ENCODE measurements around the gene ENGASE.

Gene ENGASE

GRCh38 chr17:79106958-79107357 lies 32.3 kb downstream of the ENGASE start:
- H3K4me2 ChIP-seq (ENCODE audit: low read length) = no peak overlapping the region
- no peak for TF ChIP-seq CTCF (IDR thresholded peaks at IDR 0.05)
- H3K36me3 ChIP-seq (ENCODE audit: control insufficient read depth, insufficient read depth, low read length) = no peaks in the 10 kb centered on the region
- no peak overlapping the region for H3K9ac ChIP-seq
- peaks cover 2% of the 10 kb centered on the region for H3K79me2 ChIP-seq
- no peaks in the 10 kb centered on the region for H3K27me3 ChIP-seq (ENCODE audit: control insufficient read depth, insufficient read depth, low read length)
- H3K4me1 ChIP-seq = peaks cover 26% of the 10 kb centered on the region
- H2AFZ ChIP-seq = no peak overlapping the region
- no peak overlapping the region for H3K4me3 ChIP-seq (ENCODE audit: low read depth, low read length)
- no peaks in the 10 kb centered on the region for H3K9me3 ChIP-seq (ENCODE audit: control insufficient read depth, low read length)
- H3K27ac ChIP-seq = no peak overlapping the region

GRCh38 chr17:79107499-79108231 lies 33.0 kb downstream of the ENGASE start:
- Histone ChIP-seq H3K36me3 (ENCODE audit: control insufficient read depth, insufficient read depth, low read length) (no peaks in the 10 kb centered on the region), H2AFZ (no peak overlapping the region), H3K79me2 (peaks cover 2% of the 10 kb centered on the region), H3K4me1 (peaks cover 33% of the 10 kb centered on the region), H3K27me3 (ENCODE audit: control insufficient read depth, insufficient read depth, low read length) (no peaks in the 10 kb centered on the region), H3K9me3 (ENCODE audit: control insufficient read depth, low read length) (no peaks in the 10 kb centered on the region), H3K4me2 (ENCODE audit: low read length) (no peak overlapping the region), H3K9ac (no peak overlapping the region), H3K4me3 (ENCODE audit: low read depth, low read length) (no peak overlapping the region), H3K27ac (no peak overlapping the region)
- no peak for TF ChIP-seq CTCF (IDR thresholded peaks at IDR 0.05)

- TF ChIP-seq CTCF (IDR thresholded peaks at IDR 0.05) = no peak
- H3K4me3 ChIP-seq (ENCODE audit: low read depth, low read length) = no peak overlapping the region
- H2AFZ ChIP-seq = no peak overlapping the region
- H3K79me2 ChIP-seq = peaks cover 2% of the 10 kb centered on the region
- no peak overlapping the region for H3K4me2 ChIP-seq (ENCODE audit: low read length)
- no peaks in the 10 kb centered on the region for H3K9me3 ChIP-seq (ENCODE audit: control insufficient read depth, low read length)
- H3K4me1 ChIP-seq = peaks cover 40% of the 10 kb centered on the region
- H3K9ac ChIP-seq = no peak overlapping the region
- no peaks in the 10 kb centered on the region for H3K27me3 ChIP-seq (ENCODE audit: control insufficient read depth, insufficient read depth, low read length)
- no peak overlapping the region for H3K27ac ChIP-seq
- H3K36me3 ChIP-seq (ENCODE audit: control insufficient read depth, insufficient read depth, low read length) = no peaks in the 10 kb centered on the region
Measured at GRCh38 chr17:79108232-79108850, 33.7 kb downstream of the ENGASE start.

GRCh38 chr17:79108870-79109269 lies 34.2 kb downstream of the ENGASE start:
- no peak overlapping the region for H3K9ac ChIP-seq
- H2AFZ ChIP-seq = no peak overlapping the region
- H3K27ac ChIP-seq = no peak overlapping the region
- peaks cover 2% of the 10 kb centered on the region for H3K79me2 ChIP-seq
- no peak overlapping the region for H3K4me3 ChIP-seq (ENCODE audit: low read depth, low read length)
- TF ChIP-seq CTCF (IDR thresholded peaks at IDR 0.05) = no peak
- peaks cover 45% of the 10 kb centered on the region for H3K4me1 ChIP-seq
- no peaks in the 10 kb centered on the region for H3K9me3 ChIP-seq (ENCODE audit: control insufficient read depth, low read length)
- H3K27me3 ChIP-seq (ENCODE audit: control insufficient read depth, insufficient read depth, low read length) = no peaks in the 10 kb centered on the region
- no peaks in the 10 kb centered on the region for H3K36me3 ChIP-seq (ENCODE audit: control insufficient read depth, insufficient read depth, low read length)
- no peak overlapping the region for H3K4me2 ChIP-seq (ENCODE audit: low read length)
